OCI-LY7 (cell line): ENCODE results near the gene GSK3A. TPM values are rescaled to one million over a fixed set of nuclear protein-coding genes. Genes with fewer than 3 reads are reported as not detected.
A peak's percentile ranks its signal among the peaks of the same experiment; 100 is the strongest.

Source experiments
- BruUV-seq: library from RNA; stranded (reverse); fragments of 400-500 nt; replicated peaks from 2 replicates; lab custom pipeline; 2021; lab: Mats Ljungman, UMichigan
- CTCF ChIA-PET: fragments of 300-600 bp; sonication (Branson Sonifier 250); formaldehyde crosslinking; loops from one replicate; lab custom pipeline; 2022; ENCODE audit warnings: antibody characterized with exemption; ENCODE audit not compliant: unreplicated experiment; lab: Charles Lee
- POLR2A ChIA-PET: fragments of 300-600 bp; sonication (Branson Sonifier 250); formaldehyde crosslinking; loops from one replicate; lab custom pipeline; 2022; ENCODE audit warnings: antibody characterized with exemption; lab: Charles Lee
- DNase-seq: peaks from one replicate; pipeline ENCODE4 v3.0.0-alpha.2; 2015; ENCODE audit warnings: low spot score
- H2AFZ ChIP-seq: fragments of 200-600 bp; sonication (generic), shearing (Covaris generic); 2 replicates; pipeline ENCODE4 v1.6.1; 2014; ENCODE audit warnings: mild to moderate bottlenecking, antibody characterized with exemption, low read length, moderate library complexity
- H3K27ac ChIP-seq: fragments of 200-600 bp; sonication (generic); 2 replicates; pipeline ENCODE4 v1.5.1; 2014; ENCODE audit warnings: mixed run types, low read depth, mild to moderate bottlenecking, moderate library complexity, low read length, inconsistent platforms; ENCODE audit not compliant: poor library complexity, severe bottlenecking
- H3K36me3 ChIP-seq: fragments of 200-600 bp; sonication (generic); 2 replicates; pipeline ENCODE4 v1.6.1; 2014; ENCODE audit warnings: mild to moderate bottlenecking, antibody characterized with exemption, low read length, moderate library complexity, mixed read lengths; ENCODE audit not compliant: insufficient read depth
- H3K4me1 ChIP-seq: fragments of 200-600 bp; sonication (generic); 2 replicates; pipeline ENCODE4 v1.5.1; 2014; ENCODE audit warnings: mild to moderate bottlenecking, low read length; ENCODE audit not compliant: insufficient read depth, poor library complexity, severe bottlenecking
- H3K4me2 ChIP-seq: fragments of 200-600 bp; sonication (generic); 2 replicates; pipeline ENCODE4 v1.6.1; 2014; ENCODE audit warnings: mild to moderate bottlenecking, low read length
- H3K4me3 ChIP-seq: fragments of 200-600 bp; sonication (generic); 2 replicates; pipeline ENCODE4 v1.5.1; 2014; ENCODE audit warnings: mild to moderate bottlenecking, low read depth, low read length; ENCODE audit not compliant: poor library complexity, severe bottlenecking
- H3K79me2 ChIP-seq: fragments of 200-600 bp; sonication (generic); 2 replicates; pipeline ENCODE4 v1.6.1; 2016; ENCODE audit warnings: low read depth, mild to moderate bottlenecking, low read length, moderate library complexity, mixed read lengths; ENCODE audit not compliant: insufficient read depth
- H3K9me2 ChIP-seq: fragments of 200-600 bp; sonication (generic); 2 replicates; pipeline ENCODE4 v1.6.1; 2016; ENCODE audit warnings: mild to moderate bottlenecking, low read length, mixed read lengths; ENCODE audit not compliant: insufficient read depth
- H3K9me3 ChIP-seq: fragments of 200-600 bp; sonication (generic); 2 replicates; pipeline ENCODE4 v1.6.1; 2014; ENCODE audit warnings: mild to moderate bottlenecking, mixed run types, low read length, mixed read lengths
- H4K20me1 ChIP-seq: fragments of 200-600 bp; sonication (generic); 2 replicates; pipeline ENCODE4 v1.6.1; 2014; ENCODE audit warnings: mild to moderate bottlenecking, antibody characterized with exemption, low read length, moderate library complexity, mixed read lengths; ENCODE audit not compliant: insufficient read depth
- EZH2phosphoT487 ChIP-seq: fragments of 200-600 bp; sonication (generic); IDR thresholded peaks from 2 replicates; pipeline ENCODE4 v1.6.1; 2018; ENCODE audit warnings: low read depth, borderline replicate concordance, mild to moderate bottlenecking, mixed run types, antibody characterized with exemption, low read length, moderate library complexity, mixed read lengths
- intact Hi-C: fragments of 100-400 bp; cut with micrococcal nuclease; formaldehyde crosslinking; loops from one replicate; pipeline ENCODE4 v1.10.0; 2022; ENCODE audit not compliant: unreplicated experiment
- total RNA-seq, 2 experiments: library from RNA; depleted of rRNA in 1 of 2; stranded (reverse); fragments of >200 nt in 1 of 2; shearing (Covaris generic) in 1 of 2; gene quantifications; 2 replicates each; pipeline ENCODE4 v1.2.3, GENCODE V29; 2014 to 2022
- TF ChIP-seq, protein P1 (sequence below): fragments of 200-600 bp; sonication (generic); conservative IDR thresholded peaks from 2 replicates; pipeline ENCODE4 v1.5.1; 2014; ENCODE audit warnings: mild to moderate bottlenecking, antibody characterized with exemption, low read length, moderate library complexity, mixed read lengths

Gene GSK3A
- total RNA-seq, 2 experiments from 2014 or later, result 20.9 to 29.2 TPM

GRCh38 chr19:42271045-42271419, 28.6 kb upstream of the GSK3A start:
- Histone ChIP-seq H3K4me2 (peak overlapping the region; percentile 99), H4K20me1 (no peaks in the 10 kb centered on the region), H3K9me2 (no peaks in the 10 kb centered on the region), H3K9me3 (no peaks in the 10 kb centered on the region), H3K79me2 (peaks cover 9% of the 10 kb centered on the region; the same call in 1 of the 2 replicates), H3K4me1 (peaks cover 32% of the 10 kb centered on the region), H2AFZ (no peak overlapping the region), H3K4me3 (peak overlapping the region; percentile 73), H3K27ac (peak overlapping the region; percentile 70), H3K36me3 (0 out of 2 replicates have a peak, but pooled peaks cover 8% of the 10 kb centered on the region)
- ChIA-PET CTCF (interaction anchor here (2.0 kb wide), 1 partner anchor 9 kb away, joined by 10 read pairs; no protein-coding TSS in a partner anchor), POLR2A (interaction anchor here (1.6 to 2.1 kb wide), 2 partner anchors 8 to 27 kb away, joined by 6 to 11 read pairs; no protein-coding TSS in a partner anchor)
- TF ChIP-seq, protein P1, sequence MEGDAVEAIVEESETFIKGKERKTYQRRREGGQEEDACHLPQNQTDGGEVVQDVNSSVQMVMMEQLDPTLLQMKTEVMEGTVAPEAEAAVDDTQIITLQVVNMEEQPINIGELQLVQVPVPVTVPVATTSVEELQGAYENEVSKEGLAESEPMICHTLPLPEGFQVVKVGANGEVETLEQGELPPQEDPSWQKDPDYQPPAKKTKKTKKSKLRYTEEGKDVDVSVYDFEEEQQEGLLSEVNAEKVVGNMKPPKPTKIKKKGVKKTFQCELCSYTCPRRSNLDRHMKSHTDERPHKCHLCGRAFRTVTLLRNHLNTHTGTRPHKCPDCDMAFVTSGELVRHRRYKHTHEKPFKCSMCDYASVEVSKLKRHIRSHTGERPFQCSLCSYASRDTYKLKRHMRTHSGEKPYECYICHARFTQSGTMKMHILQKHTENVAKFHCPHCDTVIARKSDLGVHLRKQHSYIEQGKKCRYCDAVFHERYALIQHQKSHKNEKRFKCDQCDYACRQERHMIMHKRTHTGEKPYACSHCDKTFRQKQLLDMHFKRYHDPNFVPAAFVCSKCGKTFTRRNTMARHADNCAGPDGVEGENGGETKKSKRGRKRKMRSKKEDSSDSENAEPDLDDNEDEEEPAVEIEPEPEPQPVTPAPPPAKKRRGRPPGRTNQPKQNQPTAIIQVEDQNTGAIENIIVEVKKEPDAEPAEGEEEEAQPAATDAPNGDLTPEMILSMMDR, result no peak
- no peak for TF ChIP-seq EZH2phosphoT487
- BruUV-seq, result no TSS peak
- DNase-seq, result no peak
- intact Hi-C loops, result no loop called here

- H2AFZ ChIP-seq, result peak overlapping the region; percentile 23; the same call in 1 of the 2 replicates
- H3K4me2 ChIP-seq, result peak overlapping the region; percentile 99
- peak overlapping the region; percentile 73 for H3K4me3 ChIP-seq
- TF ChIP-seq, protein P1, result no peak
- no peak for TF ChIP-seq EZH2phosphoT487
- H3K79me2 ChIP-seq, result peaks cover 9% of the 10 kb centered on the region; the same call in 1 of the 2 replicates
- no peaks in the 10 kb centered on the region for H3K9me3 ChIP-seq
- ChIA-PET POLR2A (interaction anchor here (0.6 to 2.1 kb wide), 3 partner anchors 9 to 27 kb away, joined by 4 to 11 read pairs (median 6); no protein-coding TSS in a partner anchor), CTCF (interaction anchor here (2.0 kb wide), 1 partner anchor 9 kb away, joined by 10 read pairs; no protein-coding TSS in a partner anchor)
- H3K36me3 ChIP-seq, result 0 out of 2 replicates have a peak, but pooled peaks cover 8% of the 10 kb centered on the region
- H4K20me1 ChIP-seq, result no peaks in the 10 kb centered on the region
- peaks cover 32% of the 10 kb centered on the region for H3K4me1 ChIP-seq
- H3K9me2 ChIP-seq, result no peaks in the 10 kb centered on the region
- no TSS peak for BruUV-seq
- H3K27ac ChIP-seq, result peak overlapping the region; percentile 70
- peak; percentile 37 for DNase-seq
- intact Hi-C loops, result no loop called here
Observed at GRCh38 chr19:42270346-42271044, 28.1 kb upstream of the GSK3A start.
